HEK293 (cell line): ENCODE results near the gene FXR1.

ENCODE experiments used
- CTCF ChIA-PET: fragments of 350-600 bp; formaldehyde crosslinking; extraction: SDS; loops from one replicate; lab custom pipeline; 2021; ENCODE audit warnings: antibody characterized with exemption; lab: Yijun Ruan, JAX
- POLR2A ChIA-PET: fragments of 300-600 bp; formaldehyde crosslinking; extraction: SDS; loops from one replicate; lab custom pipeline; 2020; ENCODE audit warnings: antibody characterized with exemption, inconsistent platforms; lab: Yijun Ruan, JAX
- H3K27ac ChIP-seq: fragments of 200-500 bp; sonication (Bioruptor generic); 2 replicates; pipeline ENCODE4 v1.5.1; 2014; ENCODE audit warnings: low read depth, low read length, control low read depth, inconsistent platforms; ENCODE audit errors: extremely low read depth
- H3K36me3 ChIP-seq, 2 experiments: fragments of 200-500 bp in 1 of 2; sonication (Bioruptor generic) in 1 of 2; 1 replicate in 1 of 2; 2 replicates in 1 of 2; pipeline ENCODE4 v1.5.1; 2014 to 2017; ENCODE audit warnings: inconsistent platforms in 2 of 2, low read length in 2 of 2; ENCODE audit not compliant: control insufficient read depth in 2 of 2, insufficient read depth in 1 of 2
- H3K4me1 ChIP-seq: fragments of 200-500 bp; sonication (Bioruptor generic); 2 replicates; pipeline ENCODE4 v1.5.1; 2014; ENCODE audit warnings: mild to moderate bottlenecking, low read length, inconsistent platforms; ENCODE audit not compliant: control insufficient read depth, insufficient read depth
- H3K4me3 ChIP-seq: 2 replicates; pipeline ENCODE4 v1.5.1; 2011; ENCODE audit warnings: low read depth, mild to moderate bottlenecking, control low read depth, low read length, moderate library complexity
- H3K9me3 ChIP-seq: fragments of 200-500 bp; sonication (Bioruptor generic); 2 replicates; pipeline ENCODE4 v1.5.1; 2014; ENCODE audit warnings: low read depth, low read length, inconsistent platforms; ENCODE audit not compliant: control insufficient read depth, insufficient read depth
- BCL11B ChIP-seq: fragments of 450-650 bp; formaldehyde crosslinking; IDR thresholded peaks from 2 replicates; pipeline ENCODE4 v1.5.1; 2016; ENCODE audit warnings: low read depth, missing biosample characterization, missing genetic modification characterization
- FEZF1 ChIP-seq: fragments of 450-650 bp; formaldehyde crosslinking; IDR thresholded peaks from 2 replicates; pipeline ENCODE4 v1.5.1; 2016; ENCODE audit warnings: missing biosample characterization, missing genetic modification characterization
- GFI1B ChIP-seq: fragments of 450-650 bp; formaldehyde crosslinking; IDR thresholded peaks from 2 replicates; pipeline ENCODE4 v1.5.1; 2016; ENCODE audit warnings: missing biosample characterization, missing genetic modification characterization
- PRDM1 ChIP-seq: fragments of 450-650 bp; formaldehyde crosslinking; IDR thresholded peaks from 2 replicates; pipeline ENCODE4; 2016; ENCODE audit warnings: missing biosample characterization, missing genetic modification characterization
- SALL2 ChIP-seq: fragments of 450-650 bp; formaldehyde crosslinking; IDR thresholded peaks from 2 replicates; pipeline ENCODE4 v1.5.0; 2017; ENCODE audit warnings: missing biosample characterization, mild to moderate bottlenecking, missing genetic modification characterization, borderline replicate concordance
- SETDB1 ChIP-seq: IDR thresholded peaks from one replicate; pipeline ENCODE4 v1.6.1; 2017; ENCODE audit warnings: mild to moderate bottlenecking, low read length, moderate library complexity, mixed read lengths; ENCODE audit not compliant: insufficient read length
- TSHZ1 ChIP-seq: fragments of 450-650 bp; formaldehyde crosslinking; IDR thresholded peaks from 2 replicates; pipeline ENCODE4 v1.5.1; 2016; ENCODE audit warnings: missing biosample characterization, missing genetic modification characterization, borderline replicate concordance
- ZNF114 ChIP-seq: fragments of 450-650 bp; formaldehyde crosslinking; IDR thresholded peaks from 2 replicates; pipeline ENCODE4 v1.5.0; 2017; ENCODE audit warnings: missing biosample characterization, missing genetic modification characterization
- ZNF157 ChIP-seq: fragments of 450-650 bp; formaldehyde crosslinking; IDR thresholded peaks from 2 replicates; pipeline ENCODE4 v1.5.1; 2016; ENCODE audit warnings: missing biosample characterization, missing genetic modification characterization
- ZNF214 ChIP-seq: fragments of 450-650 bp; formaldehyde crosslinking; IDR thresholded peaks from 2 replicates; pipeline ENCODE4 v1.5.1; 2017; ENCODE audit warnings: missing biosample characterization, mild to moderate bottlenecking, missing genetic modification characterization, borderline replicate concordance
- ZNF274 ChIP-seq, 2 experiments: fragments of 200-500 bp in 1 of 2; fragments of 450-650 bp in 1 of 2; sonication (Bioruptor generic) in 1 of 2; formaldehyde crosslinking in 1 of 2; IDR thresholded peaks; 2 replicates each; pipeline versions ENCODE4 v1.5.1 to v1.6.1; 2014 to 2016; ENCODE audit warnings: borderline replicate concordance in 1 of 2, inconsistent platforms in 1 of 2, low read length in 1 of 2, missing biosample characterization in 1 of 2, missing genetic modification characterization in 1 of 2
- ZNF335 ChIP-seq: fragments of 450-650 bp; formaldehyde crosslinking; conservative IDR thresholded peaks from 2 replicates; pipeline ENCODE4 v1.5.1; 2016; ENCODE audit warnings: missing biosample characterization, missing genetic modification characterization
- ZNF350 ChIP-seq: fragments of 450-650 bp; formaldehyde crosslinking; IDR thresholded peaks from 2 replicates; pipeline ENCODE4 v1.5.0; 2017; ENCODE audit warnings: missing biosample characterization, mild to moderate bottlenecking, missing genetic modification characterization
- ZNF354C ChIP-seq: fragments of 450-650 bp; formaldehyde crosslinking; IDR thresholded peaks from 2 replicates; pipeline ENCODE4 v1.5.1; 2016; ENCODE audit warnings: missing biosample characterization, missing genetic modification characterization, low read depth, borderline replicate concordance
- ZNF558 ChIP-seq: fragments of 450-650 bp; formaldehyde crosslinking; IDR thresholded peaks from 2 replicates; pipeline ENCODE4 v1.5.1; 2016; ENCODE audit warnings: missing biosample characterization, missing genetic modification characterization
- ZNF571 ChIP-seq: fragments of 450-650 bp; formaldehyde crosslinking; IDR thresholded peaks from 2 replicates; pipeline ENCODE4 v1.5.0; 2017; ENCODE audit warnings: missing biosample characterization, missing genetic modification characterization
- ZNF580 ChIP-seq: fragments of 450-650 bp; formaldehyde crosslinking; IDR thresholded peaks from 2 replicates; pipeline ENCODE4 v1.5.1; 2016; ENCODE audit warnings: missing biosample characterization, missing genetic modification characterization
- ZNF600 ChIP-seq: fragments of 450-650 bp; formaldehyde crosslinking; IDR thresholded peaks from 2 replicates; pipeline ENCODE4 v1.5.1; 2016; ENCODE audit warnings: missing biosample characterization, missing genetic modification characterization
- ZNF624 ChIP-seq: fragments of 450-650 bp; formaldehyde crosslinking; IDR thresholded peaks from 2 replicates; pipeline ENCODE4 v1.5.1; 2017; ENCODE audit warnings: missing biosample characterization, missing genetic modification characterization
- ZNF654 ChIP-seq: fragments of 450-650 bp; formaldehyde crosslinking; IDR thresholded peaks from 2 replicates; pipeline ENCODE4 v1.5.1; 2016; ENCODE audit warnings: low read depth, missing biosample characterization, missing genetic modification characterization
- ZNF660 ChIP-seq: fragments of 450-650 bp; IDR thresholded peaks from 2 replicates; pipeline ENCODE4 v1.5.1; 2018; ENCODE audit warnings: missing biosample characterization, mild to moderate bottlenecking, missing genetic modification characterization
- ZNF677 ChIP-seq: fragments of 450-650 bp; IDR thresholded peaks from 2 replicates; pipeline ENCODE4 v1.5.0; 2018; ENCODE audit warnings: missing biosample characterization, mild to moderate bottlenecking, missing genetic modification characterization, moderate library complexity
- ZNF701 ChIP-seq: fragments of 450-650 bp; formaldehyde crosslinking; IDR thresholded peaks from 2 replicates; pipeline ENCODE4 v1.5.1; 2016; ENCODE audit warnings: missing biosample characterization, missing genetic modification characterization
- ZNF704 ChIP-seq: fragments of 450-650 bp; formaldehyde crosslinking; IDR thresholded peaks from 2 replicates; pipeline ENCODE4 v1.5.1; 2016; ENCODE audit warnings: missing biosample characterization, missing genetic modification characterization
- ZNF830 ChIP-seq: fragments of 450-650 bp; IDR thresholded peaks from 2 replicates; pipeline ENCODE4 v1.5.0; 2018; ENCODE audit warnings: missing biosample characterization, missing genetic modification characterization, low read depth, mild to moderate bottlenecking, moderate library complexity

FXR1 gene

GRCh38 chr3:180961552-180961951 lies 49.1 kb downstream of the FXR1 start (continued):
- TF ChIP-seq TSHZ1 (tag by site-specific recombination): no peak
- no peak for TF ChIP-seq ZNF335
- no peak for TF ChIP-seq ZNF677
- no peak for TF ChIP-seq ZNF704 (tag by site-specific recombination)
- no peak for TF ChIP-seq GFI1B (tag by site-specific recombination)
- TF ChIP-seq ZNF654 (tag by site-specific recombination): no peak
- TF ChIP-seq ZNF350 (tag by site-specific recombination): no peak
- TF ChIP-seq ZNF580: no peak
- no peak for TF ChIP-seq ZNF114 (tag by site-specific recombination)
- TF ChIP-seq ZNF660: no peak
- no peak for TF ChIP-seq BCL11B (tag by site-specific recombination)
- TF ChIP-seq, all 188 proteins: peak for 0

GRCh38 chr3:180962530-180962929 lies 50.1 kb downstream of the FXR1 start:
- ChIA-PET CTCF (interaction anchor here (0.6 kb wide), 1 partner anchor 316 kb away, joined by 3 read pairs; no protein-coding TSS in a partner anchor), POLR2A (no interaction called here)
- no peak for TF ChIP-seq ZNF157 (tag by site-specific recombination)
- TF ChIP-seq ZNF600: no peak
- TF ChIP-seq ZNF274 (IDR thresholded peaks at IDR 0.05; ENCODE audit: low read length): no peak
- TF ChIP-seq ZNF274 (tag by site-specific recombination; IDR thresholded peaks at IDR 0.05; ENCODE audit: borderline replicate concordance): no peak
- no peak for TF ChIP-seq ZNF214 (tag by site-specific recombination)
- no peak for TF ChIP-seq SALL2 (tag by site-specific recombination)
- no peak for TF ChIP-seq FEZF1
- no peak for TF ChIP-seq PRDM1
- no peak for TF ChIP-seq BCL11B (tag by site-specific recombination)
- TF ChIP-seq ZNF624: no peak
- no peak for TF ChIP-seq ZNF660
- TF ChIP-seq ZNF571: no peak
- TF ChIP-seq ZNF830: no peak
- TF ChIP-seq ZNF701: no peak
- no peak for TF ChIP-seq ZNF354C (tag by site-specific recombination)
- TF ChIP-seq SETDB1: no peak
- no peak for TF ChIP-seq ZNF558 (tag by site-specific recombination)
- H3K9me3 ChIP-seq: no peaks in the 10 kb centered on the region
- H3K27ac ChIP-seq: no peak overlapping the region
- no peak overlapping the region for H3K4me3 ChIP-seq
- H3K4me1 ChIP-seq: no peaks in the 10 kb centered on the region
- H3K36me3 ChIP-seq: peaks cover 30 to 91% of the 10 kb centered on the region in 2 experiments
